Fibroblast of mammary gland (primary cell): Measurements from ENCODE around the gene FASTKD1.
"Not testable (repeated sequence)": the region's sequence is repeated elsewhere in the genome, so short reads cannot be mapped to it uniquely, and the experiment has no call there.

Source experiments
- DNase-seq: peaks from one replicate; pipeline ENCODE4 v3.0.0-alpha.2; 2010; ENCODE audit warnings: low read depth
- H3K4me3 ChIP-seq: 2 replicates; pipeline ENCODE4 v1.5.1; 2011; ENCODE audit warnings: low read depth, mild to moderate bottlenecking, low read length, moderate library complexity; ENCODE audit not compliant: control insufficient read depth
- CTCF ChIP-seq: conservative IDR thresholded peaks from 2 replicates; pipeline ENCODE4 v1.5.1; 2011; ENCODE audit warnings: low read depth, low read length, inconsistent platforms; ENCODE audit not compliant: control insufficient read depth, insufficient read depth

Gene FASTKD1

GRCh38 chr2:169583518-169583917 lies 9.9 kb upstream of the FASTKD1 start:
- no peak for DNase-seq
- H3K4me3 ChIP-seq = no peak overlapping the region
- TF ChIP-seq CTCF = no peak

- H3K4me3 ChIP-seq, DNase-seq: not testable (repeated sequence)
These were observed 9.0 kb upstream of the FASTKD1 start for GRCh38 chr2:169582552-169583266.

- TF ChIP-seq CTCF = no peak
- no peak overlapping the region for H3K4me3 ChIP-seq
- no peak for DNase-seq
These were observed 5.4 kb upstream of the FASTKD1 start for GRCh38 chr2:169579044-169579443.

GRCh38 chr2:169575264-169575663 lies 1.6 kb upstream of the FASTKD1 start:
- DNase-seq = not testable (repeated sequence)

GRCh38 chr2:169574539-169574938 lies 874 bp upstream of the FASTKD1 start:
- not testable (repeated sequence) for H3K4me3 ChIP-seq, DNase-seq

More at GRCh38 chr2:169575264-169575663, 1.6 kb upstream of the FASTKD1 start:
- H3K4me3 ChIP-seq = not testable (repeated sequence)

GRCh38 chr2:169573974-169574299 lies 272 bp upstream of the FASTKD1 start:
- peak overlapping the region; percentile 94 for H3K4me3 ChIP-seq
- no peak for TF ChIP-seq CTCF
- no peak for DNase-seq

GRCh38 chr2:169572821-169573159 lies 875 bp downstream of the FASTKD1 start:
- no peak for DNase-seq
- TF ChIP-seq CTCF = no peak
- H3K4me3 ChIP-seq = peak overlapping the region; percentile 94

GRCh38 chr2:169572189-169572588 lies 1.5 kb downstream of the FASTKD1 start:
- no peak for TF ChIP-seq CTCF
- H3K4me3 ChIP-seq = no peak overlapping the region

More at GRCh38 chr2:169572189-169572588, 1.5 kb downstream of the FASTKD1 start:
- DNase-seq = no peak
